ENCODE measurements around the gene VPS50.

Gene VPS50

GRCh38 chr7:93202594-93203250 is 29.4 kb upstream of the VPS50 start:
- no peak overlapping the region for H3K4me3 ChIP-seq (ENCODE audit: low read length)
- no peak for TF ChIP-seq CTCF (conservative IDR thresholded peaks at IDR 0.05; ENCODE audit: low read length)
- DNase-seq (ENCODE audit: low read depth): no peak

GRCh38 chr7:93203496-93203895 is 28.7 kb upstream of the VPS50 start:
- DNase-seq (ENCODE audit: low read depth): no peak
- no peak for TF ChIP-seq CTCF (conservative IDR thresholded peaks at IDR 0.05; ENCODE audit: low read length)
- H3K4me3 ChIP-seq (ENCODE audit: low read length): no peak overlapping the region

- no peak overlapping the region for H3K4me3 ChIP-seq (ENCODE audit: low read length)
- no peak for DNase-seq (ENCODE audit: low read depth)
- TF ChIP-seq CTCF (conservative IDR thresholded peaks at IDR 0.05; ENCODE audit: low read length): no peak
These were observed 27.1 kb upstream of the VPS50 start for GRCh38 chr7:93205046-93205445.

- DNase-seq (ENCODE audit: low read depth): no peak
- TF ChIP-seq CTCF (conservative IDR thresholded peaks at IDR 0.05; ENCODE audit: low read length): no peak
These were observed 20.8 kb upstream of the VPS50 start for GRCh38 chr7:93211228-93211818.

GRCh38 chr7:93212881-93213280 is 19.3 kb upstream of the VPS50 start:
- TF ChIP-seq CTCF (conservative IDR thresholded peaks at IDR 0.05; ENCODE audit: low read length): no peak
- no peak for DNase-seq (ENCODE audit: low read depth)
- H3K4me3 ChIP-seq (ENCODE audit: low read length): no peak overlapping the region

More at GRCh38 chr7:93211228-93211818, 20.8 kb upstream of the VPS50 start:
- H3K4me3 ChIP-seq (ENCODE audit: low read length): no peak overlapping the region

GRCh38 chr7:93218997-93219827 is 13.0 kb upstream of the VPS50 start:
- TF ChIP-seq CTCF (conservative IDR thresholded peaks at IDR 0.05; ENCODE audit: low read length): no peak
- no peak for DNase-seq (ENCODE audit: low read depth)
- H3K4me3 ChIP-seq (ENCODE audit: low read length): no peak overlapping the region
